Fibroblast of skin of abdomen (primary cell): ENCODE measurements around the gene ETDC. TPM values are rescaled to one million over a fixed set of nuclear protein-coding genes. Genes with fewer than 3 reads are reported as not detected.
A peak's percentile ranks its signal among the peaks of the same experiment; 100 is the strongest.
"Not testable (repeated sequence)": the region's sequence is repeated elsewhere in the genome, so short reads cannot be mapped to it uniquely, and the experiment has no call there.

Experiments used
- DNase-seq: peaks from one replicate; pipeline ENCODE4 v3.0.0-alpha.2; 2013
- polyA plus RNA-seq, 2 experiments: library from polyadenylated mRNA; unstranded; fragments of 120-200 nt; gene quantifications; one replicate each; pipeline ENCODE4 v1.2.1, GENCODE V29; 2013; ENCODE audit not compliant: insufficient read length in 2 of 2

Gene ETDC
- not detected for polyA plus RNA-seq (2013, experiment 1 of 2; ENCODE audit: insufficient read length)
- not detected for polyA plus RNA-seq (2013, experiment 2 of 2; ENCODE audit: insufficient read length)

GRCh38 chrX:135309430-135309923, at the start of gene ETDC:
ETDC (plus strand) TSS chrX:135309480; CDS start chrX:135309480, 0 bp downstream.
- no peak for DNase-seq

GRCh38 chrX:135260976-135261375, 48.3 kb upstream of the ETDC start:
- DNase-seq: not testable (repeated sequence)

- DNase-seq: not testable (repeated sequence)
These were observed 45.9 kb upstream of the ETDC start for GRCh38 chrX:135263376-135263775.

- no peak for DNase-seq
These were observed 45.1 kb upstream of the ETDC start for GRCh38 chrX:135264206-135264605.

GRCh38 chrX:135273162-135273561, 36.1 kb upstream of the ETDC start:
- DNase-seq: no peak

GRCh38 chrX:135275973-135276372, 33.3 kb upstream of the ETDC start:
- no peak for DNase-seq

GRCh38 chrX:135287266-135287823, 21.9 kb upstream of the ETDC start:
- no peak for DNase-seq

GRCh38 chrX:135295238-135295943, 13.9 kb upstream of the ETDC start:
- peak; percentile 35 for DNase-seq

GRCh38 chrX:135295944-135296305, 13.4 kb upstream of the ETDC start:
- no peak for DNase-seq

GRCh38 chrX:135302269-135302873, 6.9 kb upstream of the ETDC start:
- no peak for DNase-seq

- no peak for DNase-seq
These were observed 4.5 kb upstream of the ETDC start for GRCh38 chrX:135304741-135305140.

GRCh38 chrX:135307171-135307570, 2.1 kb upstream of the ETDC start:
- DNase-seq: no peak

GRCh38 chrX:135308345-135308855, 880 bp upstream of the ETDC start:
- DNase-seq: no peak

GRCh38 chrX:135315864-135316263, 6.6 kb downstream of the ETDC start:
- no peak for DNase-seq

GRCh38 chrX:135324463-135324862, 15.2 kb downstream of the ETDC start:
- no peak for DNase-seq

GRCh38 chrX:135325036-135325818, 15.9 kb downstream of the ETDC start:
- DNase-seq: not testable (repeated sequence)

- peak; percentile 80 for DNase-seq
These were observed 18.0 kb downstream of the ETDC start for GRCh38 chrX:135327299-135327698.

GRCh38 chrX:135328421-135329005, 19.2 kb downstream of the ETDC start:
- no peak for DNase-seq

- no peak for DNase-seq
These were observed 21.4 kb downstream of the ETDC start for GRCh38 chrX:135330706-135331105.

GRCh38 chrX:135331525-135331924, 22.2 kb downstream of the ETDC start:
- DNase-seq: no peak

GRCh38 chrX:135340831-135341230, 31.6 kb downstream of the ETDC start:
- DNase-seq: peak; percentile 79

- DNase-seq: peak; percentile 55
These were observed 35.9 kb downstream of the ETDC start for GRCh38 chrX:135345107-135345589.
